ENCODE data around the gene ZNF547.

ZNF547 gene

GRCh38 chr19:57382806-57383488, 19.6 kb downstream of the ZNF547 start:
- no peak overlapping the region for H3K27ac Mint-ChIP-seq
- peaks cover 4% of the 10 kb centered on the region for H3K27me3 Mint-ChIP-seq
- no peak overlapping the region for H3K4me3 Mint-ChIP-seq
- peaks cover 3% of the 10 kb centered on the region for H3K36me3 Mint-ChIP-seq (ENCODE audit: low read depth)
- no peaks in the 10 kb centered on the region for H3K4me1 Mint-ChIP-seq (ENCODE audit: low read depth)
- peaks cover 50% of the 10 kb centered on the region for H3K9me3 Mint-ChIP-seq
- intact Hi-C loops (cut with micrococcal nuclease), result no loop called here

GRCh38 chr19:57389194-57389729, 25.9 kb downstream of the ZNF547 start:
- intact Hi-C loops (cut with micrococcal nuclease), result loop anchor here (1.0 kb wide), 4 partner anchors 22 to 69 kb away; partner anchors contain the start of genes TRAPPC2B, ZNF17, ZNF543 and ZNF547
- Mint-ChIP-seq H3K27me3 (peaks cover 4% of the 10 kb centered on the region), H3K4me1 (ENCODE audit: low read depth) (peaks cover 18% of the 10 kb centered on the region), H3K4me3 (peak overlapping the region; percentile 86), H3K36me3 (ENCODE audit: low read depth) (peaks cover 47% of the 10 kb centered on the region), H3K27ac (peak overlapping the region; percentile 89), H3K9me3 (peaks cover 5% of the 10 kb centered on the region)

DNA sequence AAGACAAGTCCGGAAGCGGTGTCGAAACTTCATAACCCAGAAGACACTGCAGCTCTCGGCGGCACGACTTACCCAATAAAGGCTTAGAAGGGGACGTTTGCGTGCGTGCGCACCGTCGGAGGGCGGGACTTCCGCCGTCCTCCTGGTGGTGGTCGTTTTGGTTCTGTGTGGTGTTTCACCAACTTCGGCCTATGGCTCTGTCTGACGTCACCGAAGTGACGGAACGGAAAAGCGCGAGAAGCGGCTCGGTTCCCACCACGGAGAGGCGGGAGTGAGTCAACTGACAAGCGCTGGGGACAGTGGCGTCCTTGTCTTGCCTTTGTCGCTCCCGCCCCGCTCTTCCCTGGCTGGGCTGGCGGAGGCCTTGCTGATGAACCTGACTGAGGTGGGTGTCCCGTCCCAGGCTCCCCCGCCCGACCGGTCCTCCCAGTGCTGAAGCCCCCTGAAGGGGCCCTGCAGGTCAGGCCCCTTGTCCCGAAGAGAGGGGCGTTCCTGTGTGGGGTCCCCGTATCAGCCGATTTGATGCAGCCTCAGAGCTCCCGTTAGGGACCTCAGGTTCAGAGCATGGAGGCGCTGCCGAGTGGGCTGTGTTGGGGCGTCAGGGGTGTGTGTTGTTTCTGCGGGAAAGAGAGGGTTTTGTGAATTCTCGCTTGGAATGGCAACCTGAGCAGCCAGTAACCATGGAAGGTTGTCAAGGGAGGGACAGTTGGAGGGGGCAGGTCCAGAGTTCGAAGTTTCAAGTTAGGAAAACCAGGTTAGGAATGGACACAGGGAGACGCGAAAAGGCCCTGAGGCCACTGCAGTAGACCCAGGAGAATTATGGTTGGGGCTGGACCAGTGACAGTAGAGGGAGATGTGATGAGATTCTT, 26.6 kb downstream of the ZNF547 start, which contains the start of gene ZNF548:
Gene ZNF548 (plus strand): TSS at position 125 of the 869 bp plus-strand sequence. CDS start 246 bp downstream, at position 371.
- Mint-ChIP-seq H3K36me3 (ENCODE audit: low read depth) (peaks cover 54% of the 10 kb centered on the region), H3K27me3 (peaks cover 4% of the 10 kb centered on the region), H3K4me3 (peak within 1 kb of the TSS; percentile 86), H3K9me3 (peaks cover 12% of the 10 kb centered on the region), H3K4me1 (ENCODE audit: low read depth) (peaks cover 18% of the 10 kb centered on the region), H3K27ac (peak within 1 kb of the TSS; percentile 89)
- intact Hi-C loops (cut with micrococcal nuclease), result loop anchor here (1.0 kb wide), 4 partner anchors 21 to 70 kb away; partner anchors contain the start of genes TRAPPC2B, ZNF17, ZNF543 and ZNF547

GRCh38 chr19:57395710-57396109, 32.4 kb downstream of the ZNF547 start:
- peaks cover 63% of the 10 kb centered on the region for H3K9me3 Mint-ChIP-seq

DNA sequence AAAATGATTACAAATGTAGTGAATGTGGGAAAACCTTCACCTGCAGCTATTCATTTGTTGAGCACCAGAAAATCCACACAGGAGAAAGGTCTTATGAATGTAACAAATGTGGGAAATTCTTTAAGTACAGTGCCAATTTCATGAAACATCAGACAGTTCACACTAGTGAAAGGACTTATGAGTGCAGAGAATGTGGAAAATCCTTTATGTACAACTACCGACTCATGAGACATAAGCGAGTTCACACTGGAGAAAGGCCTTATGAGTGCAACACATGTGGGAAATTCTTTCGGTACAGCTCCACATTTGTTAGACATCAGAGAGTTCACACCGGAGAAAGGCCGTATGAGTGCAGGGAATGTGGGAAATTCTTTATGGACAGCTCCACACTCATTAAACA, 35.5 kb downstream of the ZNF547 start:
- Mint-ChIP-seq H3K9me3 (peaks cover 86% of the 10 kb centered on the region), H3K27ac (no peak overlapping the region), H3K27me3 (no peaks in the 10 kb centered on the region), H3K4me3 (no peak overlapping the region), H3K36me3 (ENCODE audit: low read depth) (peaks cover 69% of the 10 kb centered on the region), H3K4me1 (ENCODE audit: low read depth) (no peaks in the 10 kb centered on the region)
- intact Hi-C loops (cut with micrococcal nuclease), result no loop called here

More at GRCh38 chr19:57395710-57396109, 32.4 kb downstream of the ZNF547 start:
- no peak overlapping the region for H3K4me3 Mint-ChIP-seq
- H3K27me3 Mint-ChIP-seq, result no peaks in the 10 kb centered on the region
- peaks cover 5% of the 10 kb centered on the region for H3K4me1 Mint-ChIP-seq (ENCODE audit: low read depth)
- peaks cover 90% of the 10 kb centered on the region for H3K36me3 Mint-ChIP-seq (ENCODE audit: low read depth)
- intact Hi-C loops (cut with micrococcal nuclease), result no loop called here
- H3K27ac Mint-ChIP-seq, result no peak overlapping the region

- intact Hi-C loops (cut with micrococcal nuclease), result no loop called here
- H3K4me1 Mint-ChIP-seq (ENCODE audit: low read depth), result no peaks in the 10 kb centered on the region
- no peak overlapping the region for H3K4me3 Mint-ChIP-seq
- peaks cover 36% of the 10 kb centered on the region for H3K9me3 Mint-ChIP-seq
- no peaks in the 10 kb centered on the region for H3K27me3 Mint-ChIP-seq
- no peak overlapping the region for H3K27ac Mint-ChIP-seq
- peaks cover 18% of the 10 kb centered on the region for H3K36me3 Mint-ChIP-seq (ENCODE audit: low read depth)
Observed at GRCh38 chr19:57403737-57404563, 40.6 kb downstream of the ZNF547 start.

- intact Hi-C loops (cut with micrococcal nuclease), result no loop called here
- peaks cover 17% of the 10 kb centered on the region for H3K9me3 Mint-ChIP-seq
Observed at GRCh38 chr19:57406516-57407123, 43.3 kb downstream of the ZNF547 start.

DNA sequence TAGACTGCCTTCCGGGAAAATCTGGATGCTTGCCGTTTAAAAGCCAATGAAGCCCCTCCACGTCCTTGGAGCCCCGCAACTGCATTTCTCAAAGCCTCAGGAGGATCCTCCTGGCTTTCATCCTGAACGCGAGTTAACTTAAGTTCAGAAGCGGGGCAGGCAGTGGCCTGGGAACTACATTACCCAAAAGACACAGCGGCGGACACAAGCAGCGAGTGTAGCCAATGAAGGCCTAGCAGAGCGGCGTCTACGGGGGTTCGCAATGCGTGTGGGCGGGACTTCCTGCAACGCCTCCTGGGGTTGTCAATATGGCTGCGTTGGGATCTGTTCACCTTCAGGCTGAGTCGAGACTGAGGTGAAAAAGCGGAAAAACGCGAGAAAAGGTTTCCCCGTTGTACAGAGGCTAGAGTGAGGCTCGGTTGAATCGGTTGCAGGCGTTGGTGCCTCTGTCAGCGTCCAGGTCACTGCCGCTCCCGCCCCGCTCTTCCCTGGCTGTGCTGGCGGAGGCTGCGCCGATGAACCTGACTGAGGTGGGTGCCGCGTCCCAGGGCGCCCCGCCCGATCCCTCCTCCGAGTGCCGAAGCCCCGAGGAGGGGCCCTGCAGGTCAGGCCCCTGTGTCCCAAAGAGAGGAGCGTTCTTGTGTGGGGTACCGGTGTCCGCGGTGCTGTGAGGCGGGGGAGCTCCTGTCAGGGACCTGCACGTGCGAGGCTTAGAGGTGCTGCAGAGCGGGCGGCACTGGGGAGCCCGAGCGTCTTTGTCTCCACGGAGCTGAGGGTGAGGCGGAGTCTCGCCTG, 47.7 kb downstream of the ZNF547 start, which contains the start of gene ZNF17:
Gene ZNF17 (plus strand): TSS at position 285 of the 795 bp plus-strand sequence. CDS start 2,455 bp downstream, outside the sequence.
- peaks cover 11% of the 10 kb centered on the region for H3K4me1 Mint-ChIP-seq (ENCODE audit: low read depth)

More at GRCh38 chr19:57406516-57407123, 43.3 kb downstream of the ZNF547 start:
- Mint-ChIP-seq H3K4me3 (no peak overlapping the region), H3K27ac (no peak overlapping the region), H3K27me3 (no peaks in the 10 kb centered on the region), H3K4me1 (ENCODE audit: low read depth) (peaks cover 4% of the 10 kb centered on the region), H3K36me3 (ENCODE audit: low read depth) (peaks cover 8% of the 10 kb centered on the region)

DNA sequence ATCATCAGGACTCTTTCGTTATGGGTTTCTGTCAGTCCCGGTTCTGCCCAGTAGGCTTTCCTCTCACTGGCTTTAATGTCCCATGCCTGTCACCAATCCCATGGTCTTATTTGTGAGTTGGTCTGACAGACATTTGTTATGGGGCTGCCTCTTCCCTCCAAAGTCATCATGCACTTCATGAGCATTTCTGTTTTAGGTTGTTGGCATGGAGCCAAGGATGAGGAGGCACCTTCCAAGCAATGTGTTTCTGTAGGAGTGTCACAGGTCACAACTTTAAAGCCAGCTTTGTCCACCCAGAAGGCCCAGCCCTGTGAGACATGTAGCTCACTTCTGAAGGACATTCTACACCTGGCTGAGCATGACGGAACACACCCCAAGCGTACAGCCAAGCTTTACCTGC, 56.1 kb downstream of the ZNF547 start:
- H3K4me1 Mint-ChIP-seq (ENCODE audit: low read depth), result peaks cover 5% of the 10 kb centered on the region
- H3K27me3 Mint-ChIP-seq, result no peaks in the 10 kb centered on the region
- peaks cover 75% of the 10 kb centered on the region for H3K36me3 Mint-ChIP-seq (ENCODE audit: low read depth)
- H3K9me3 Mint-ChIP-seq, result peaks cover 78% of the 10 kb centered on the region
- H3K27ac Mint-ChIP-seq, result no peak overlapping the region
- intact Hi-C loops (cut with micrococcal nuclease), result no loop called here
- no peak overlapping the region for H3K4me3 Mint-ChIP-seq

More for the DNA sequence above, 47.7 kb downstream of the ZNF547 start, which contains the start of gene ZNF17:
- intact Hi-C loops (cut with micrococcal nuclease), result loop anchor here (1.0 to 5.0 kb wide), 4 partner anchors 22 to 134 kb away; partner anchors contain the start of genes TRAPPC2B, ZNF547, ZNF548 and ZNF749
- peaks cover 14% of the 10 kb centered on the region for H3K9me3 Mint-ChIP-seq
- H3K36me3 Mint-ChIP-seq (ENCODE audit: low read depth), result peaks cover 42% of the 10 kb centered on the region
- no peaks in the 10 kb centered on the region for H3K27me3 Mint-ChIP-seq
- peak within 1 kb of the TSS; percentile 87 for H3K27ac Mint-ChIP-seq
- peak within 1 kb of the TSS; percentile 95 for H3K4me3 Mint-ChIP-seq

DNA sequence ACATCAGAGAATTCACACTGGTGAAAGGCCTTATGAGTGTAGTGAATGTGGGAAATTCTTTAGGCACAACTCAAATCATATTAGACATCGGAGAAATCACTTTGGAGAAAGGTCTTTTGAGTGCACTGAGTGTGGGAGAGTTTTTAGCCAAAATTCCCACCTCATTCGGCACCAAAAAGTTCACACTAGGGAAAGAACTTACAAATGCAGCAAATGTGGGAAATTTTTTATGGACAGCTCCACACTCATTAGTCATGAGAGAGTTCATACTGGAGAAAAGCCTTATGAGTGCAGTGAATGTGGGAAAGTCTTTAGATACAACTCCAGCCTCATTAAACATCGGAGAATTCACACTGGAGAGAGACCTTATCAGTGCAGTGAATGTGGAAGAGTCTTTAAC, 57.7 kb downstream of the ZNF547 start:
- intact Hi-C loops (cut with micrococcal nuclease), result no loop called here
- no peaks in the 10 kb centered on the region for H3K27me3 Mint-ChIP-seq
- peaks cover 5% of the 10 kb centered on the region for H3K4me1 Mint-ChIP-seq (ENCODE audit: low read depth)
- no peak overlapping the region for H3K4me3 Mint-ChIP-seq
- peaks cover 59% of the 10 kb centered on the region for H3K36me3 Mint-ChIP-seq (ENCODE audit: low read depth)
- H3K9me3 Mint-ChIP-seq, result peaks cover 73% of the 10 kb centered on the region
- no peak overlapping the region for H3K27ac Mint-ChIP-seq
